Putamen (tissue), 1 donor: Measurements from ENCODE around the gene TMEM203.

Experiments
- DNase-seq: peaks from one replicate; pipeline ENCODE4 v3.0.0-alpha.2; 2016; ENCODE audit warnings: low spot score

Gene TMEM203

DNA sequence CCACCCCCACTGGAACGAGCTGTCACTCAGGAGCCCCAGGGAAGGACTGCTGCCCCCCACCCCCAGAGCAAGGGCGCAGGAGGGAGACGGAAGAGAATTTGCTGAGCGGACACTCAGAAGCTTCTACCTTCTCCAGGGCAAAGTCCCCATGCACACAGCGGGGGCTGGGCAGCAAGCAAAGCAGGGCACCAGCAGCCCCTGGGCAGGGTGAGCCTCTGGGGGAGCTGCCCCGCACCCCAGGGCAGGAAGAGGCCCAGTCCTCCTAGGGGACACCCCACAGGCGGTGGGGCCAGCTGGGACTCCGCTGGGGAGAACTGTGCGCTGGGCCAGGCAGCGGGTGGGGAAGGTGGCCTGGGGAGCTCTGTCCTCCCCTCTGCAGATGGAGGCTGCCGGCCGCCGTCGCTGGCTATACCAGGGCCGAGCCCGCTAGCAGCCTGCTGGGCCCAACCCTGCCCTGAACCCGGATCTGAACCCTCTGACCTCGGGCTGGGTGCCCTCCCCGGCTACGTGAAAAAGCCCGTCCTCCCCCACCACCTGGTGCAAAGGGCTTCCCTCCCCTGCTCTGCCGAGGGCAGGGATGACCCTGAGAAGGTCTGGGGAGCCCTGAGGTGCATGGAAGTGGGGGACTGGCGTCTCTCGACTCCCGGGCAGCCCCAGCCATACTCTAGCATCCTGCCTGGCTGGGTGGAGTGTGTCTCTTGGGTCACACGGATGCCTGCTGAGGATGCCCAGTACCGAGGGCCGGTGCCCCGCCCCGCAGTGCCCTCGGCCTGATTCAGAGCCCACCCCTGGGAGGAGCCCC lies 24.7 kb upstream of the TMEM203 start:
- DNase-seq = no peak

DNA sequence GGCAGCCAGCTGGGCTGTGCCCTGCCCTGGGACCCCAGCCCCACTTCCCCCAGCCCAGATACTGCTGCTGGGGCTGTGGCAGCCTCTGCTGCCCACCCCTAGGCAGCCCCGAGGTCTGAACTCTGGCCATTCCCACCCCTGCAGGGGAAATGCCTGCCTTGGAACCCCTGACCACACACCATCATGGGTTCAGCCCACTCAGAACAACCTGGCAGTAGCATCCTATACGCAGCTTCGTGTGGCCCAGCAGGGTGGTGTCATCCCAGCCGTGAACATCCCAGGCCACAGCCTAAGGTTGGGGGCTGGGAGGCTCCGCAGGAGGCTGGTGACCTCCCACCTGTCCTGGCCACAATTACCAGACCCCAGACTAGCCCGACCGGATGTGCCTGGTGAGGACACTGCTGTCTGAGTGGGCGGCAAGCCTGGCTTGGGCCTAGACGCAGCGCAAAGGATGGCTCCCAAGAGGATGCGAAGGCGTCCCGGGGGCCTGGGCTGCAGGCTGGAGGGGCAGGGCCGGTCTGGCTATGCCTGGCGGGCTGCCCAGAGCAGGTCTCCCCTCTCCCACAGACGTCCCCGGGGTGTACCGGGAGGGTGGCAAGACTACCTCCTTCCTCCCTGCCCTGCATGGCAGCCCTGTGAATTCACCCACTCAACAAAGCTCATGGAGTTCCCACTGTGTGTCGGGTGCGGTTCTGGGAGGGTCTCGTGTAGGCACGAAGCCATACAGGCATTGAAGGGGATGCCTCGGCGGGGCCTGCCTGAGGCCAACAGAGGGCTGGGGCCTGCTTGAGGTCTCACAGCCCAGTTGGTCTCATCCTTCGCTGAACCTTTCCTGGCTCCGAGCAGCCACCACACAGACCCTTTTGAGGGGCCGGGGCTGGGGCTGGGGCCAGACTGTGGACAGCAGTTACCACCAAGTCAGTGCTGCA lies 23.8 kb upstream of the TMEM203 start:
- DNase-seq = no peak

DNA sequence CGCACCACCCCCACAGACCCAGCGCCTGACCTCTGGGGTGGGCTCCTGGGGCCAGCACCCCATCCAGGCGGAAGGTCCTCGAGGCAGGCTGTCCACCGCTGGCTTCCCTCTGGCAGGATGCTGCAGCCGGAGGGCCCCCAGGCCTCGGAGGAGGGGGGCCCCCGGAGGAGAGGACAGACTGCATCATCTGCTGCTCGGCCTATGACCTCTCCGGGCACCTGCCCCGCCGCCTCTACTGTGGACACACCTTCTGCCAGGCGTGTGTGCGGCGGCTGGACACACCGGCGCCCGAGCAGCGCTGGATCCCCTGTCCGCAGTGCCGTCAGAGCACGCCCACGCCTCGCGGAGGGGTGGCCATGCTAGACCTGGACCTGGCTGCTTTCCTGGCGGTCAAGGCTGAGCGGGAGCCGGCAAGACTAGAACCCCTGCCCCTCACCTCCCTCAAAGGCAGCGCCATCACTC lies 23.1 kb upstream of the TMEM203 start:
- DNase-seq = no peak

DNA sequence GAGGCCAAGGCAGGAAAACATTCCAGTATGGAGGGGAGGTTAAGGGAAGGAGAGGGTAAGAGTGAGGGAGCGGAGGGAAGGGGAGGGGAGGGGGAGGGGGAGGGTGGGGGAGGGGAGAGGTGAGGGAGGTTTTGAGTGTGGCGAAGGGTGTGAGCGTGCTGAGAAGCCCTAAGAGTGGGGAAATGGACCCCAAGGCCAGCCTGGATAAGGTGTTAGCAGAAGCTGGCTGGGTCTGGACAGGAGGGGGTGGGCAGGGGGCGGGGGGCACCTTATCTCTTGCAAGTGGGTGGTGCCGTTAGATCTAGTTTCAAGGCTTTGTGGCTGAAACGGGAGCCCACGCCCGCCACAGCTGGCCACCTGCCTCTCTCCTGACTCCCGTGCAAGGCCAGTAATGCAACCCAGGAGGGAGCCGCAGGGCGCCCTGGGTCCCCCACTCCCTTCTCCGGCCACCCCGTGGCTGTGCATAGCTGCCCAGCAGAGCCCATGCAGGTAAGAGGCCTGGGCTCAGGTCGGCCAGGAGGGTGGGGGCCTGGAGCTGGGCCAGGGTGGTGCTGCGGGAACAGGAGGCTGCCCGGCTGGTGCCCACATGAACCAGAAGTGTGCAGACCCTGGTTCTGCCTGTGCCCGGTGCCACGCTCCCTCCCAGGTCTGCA lies 22.5 kb upstream of the TMEM203 start:
- no peak for DNase-seq

DNA sequence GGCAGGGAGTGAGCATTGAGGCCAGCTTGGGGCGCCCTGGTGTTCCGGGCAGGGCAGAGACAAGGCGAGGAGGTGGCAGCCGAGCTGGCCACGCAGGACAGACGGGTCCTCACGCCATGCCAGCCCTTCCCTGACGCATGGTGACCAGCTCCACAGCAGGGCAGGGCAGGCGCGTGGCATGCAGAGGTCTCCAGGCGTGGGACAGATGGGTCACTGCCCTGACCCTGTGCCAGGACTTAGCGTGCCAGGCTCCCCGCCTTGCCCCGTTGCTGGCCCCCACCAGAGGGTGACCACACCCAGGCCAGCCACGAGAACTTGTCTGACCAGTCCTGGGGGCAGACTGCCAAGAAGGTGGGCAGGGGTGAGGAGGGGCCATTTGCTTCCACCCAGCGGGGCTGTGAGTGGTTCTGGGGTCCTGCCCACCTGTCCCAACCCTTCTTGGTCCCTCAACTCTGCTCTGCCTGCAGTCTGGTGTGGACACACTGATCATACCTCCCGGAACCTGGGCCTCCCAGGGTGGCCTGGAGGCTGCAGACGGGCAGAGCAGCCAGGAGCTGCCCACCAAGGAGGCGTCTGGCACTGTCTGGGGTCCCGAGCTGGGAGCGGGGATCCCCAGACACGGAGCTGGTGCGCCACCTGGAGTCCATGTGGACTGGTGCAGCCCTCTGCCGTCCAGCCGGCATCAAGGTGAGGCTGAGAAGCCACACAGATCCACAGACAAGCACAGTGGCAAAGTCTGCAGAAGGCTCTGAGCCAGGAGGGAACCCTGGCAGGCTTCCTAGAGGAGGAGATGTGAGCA lies 21.8 kb upstream of the TMEM203 start, which contains the start of gene RNF224:
RNF224 (plus strand) TSS at position 449 of the 799 bp plus-strand sequence. CDS start 834 bp downstream, outside the sequence.
- no peak for DNase-seq

DNA sequence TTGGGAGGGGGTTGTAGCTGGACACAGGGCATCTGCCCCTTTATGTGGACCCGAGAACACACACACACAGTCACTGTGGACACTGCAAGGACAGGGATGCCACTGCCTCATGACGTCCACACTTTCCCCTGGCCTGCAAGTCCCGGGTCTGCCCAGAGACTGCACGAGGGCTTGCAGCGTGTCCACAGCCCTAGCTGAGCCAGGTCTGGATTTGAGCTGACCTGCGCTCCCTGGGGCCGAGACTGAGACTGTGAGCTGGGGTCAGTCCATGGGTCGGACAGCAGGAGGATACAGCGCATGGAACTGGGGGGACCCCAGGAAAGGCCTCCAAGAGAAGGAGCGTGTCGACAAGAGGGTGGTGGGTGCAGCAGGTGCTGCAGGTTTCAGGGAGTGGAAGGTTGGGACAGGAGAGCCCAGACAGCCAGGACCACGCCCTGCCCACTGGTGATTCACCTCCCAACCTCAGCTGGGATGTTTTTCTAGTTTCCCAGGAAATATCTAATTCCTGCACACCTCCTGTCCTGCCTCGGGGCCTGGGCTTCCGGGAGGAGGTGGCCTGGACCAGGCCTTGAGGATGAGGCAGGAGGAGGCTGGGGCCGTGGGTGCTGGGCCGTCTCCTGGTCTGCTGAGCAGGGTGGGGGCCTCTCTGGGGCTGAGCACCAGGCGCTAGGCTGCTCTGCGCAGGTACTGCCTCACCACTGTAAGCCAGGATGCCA lies 21.0 kb upstream of the TMEM203 start:
- DNase-seq = no peak

DNA sequence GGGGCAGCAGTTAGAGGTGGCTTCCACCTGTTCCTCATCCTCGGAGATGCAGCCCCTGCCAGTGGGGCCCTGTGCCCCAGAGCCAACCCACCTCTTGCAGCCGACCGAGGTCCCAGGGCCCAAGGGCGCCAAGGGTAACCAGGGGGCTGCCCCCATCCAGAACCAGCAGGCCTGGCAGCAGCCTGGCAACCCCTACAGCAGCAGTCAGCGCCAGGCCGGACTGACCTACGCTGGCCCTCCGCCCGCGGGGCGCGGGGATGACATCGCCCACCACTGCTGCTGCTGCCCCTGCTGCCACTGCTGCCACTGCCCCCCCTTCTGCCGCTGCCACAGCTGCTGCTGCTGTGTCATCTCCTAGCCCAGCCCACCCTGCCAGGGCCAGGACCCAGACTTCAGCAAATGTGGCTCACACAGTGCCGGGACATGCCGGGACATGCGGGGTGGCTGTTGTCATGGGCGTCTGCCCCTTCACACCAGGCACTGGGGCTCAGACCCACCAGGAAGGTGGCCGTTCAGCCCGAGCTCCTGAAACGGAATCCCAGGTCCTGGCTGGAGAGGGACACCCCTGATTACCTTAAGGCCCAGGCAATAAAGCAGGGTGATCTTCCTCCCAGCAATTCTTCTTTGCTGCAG lies 20.4 kb upstream of the TMEM203 start:
- DNase-seq = no peak

DNA sequence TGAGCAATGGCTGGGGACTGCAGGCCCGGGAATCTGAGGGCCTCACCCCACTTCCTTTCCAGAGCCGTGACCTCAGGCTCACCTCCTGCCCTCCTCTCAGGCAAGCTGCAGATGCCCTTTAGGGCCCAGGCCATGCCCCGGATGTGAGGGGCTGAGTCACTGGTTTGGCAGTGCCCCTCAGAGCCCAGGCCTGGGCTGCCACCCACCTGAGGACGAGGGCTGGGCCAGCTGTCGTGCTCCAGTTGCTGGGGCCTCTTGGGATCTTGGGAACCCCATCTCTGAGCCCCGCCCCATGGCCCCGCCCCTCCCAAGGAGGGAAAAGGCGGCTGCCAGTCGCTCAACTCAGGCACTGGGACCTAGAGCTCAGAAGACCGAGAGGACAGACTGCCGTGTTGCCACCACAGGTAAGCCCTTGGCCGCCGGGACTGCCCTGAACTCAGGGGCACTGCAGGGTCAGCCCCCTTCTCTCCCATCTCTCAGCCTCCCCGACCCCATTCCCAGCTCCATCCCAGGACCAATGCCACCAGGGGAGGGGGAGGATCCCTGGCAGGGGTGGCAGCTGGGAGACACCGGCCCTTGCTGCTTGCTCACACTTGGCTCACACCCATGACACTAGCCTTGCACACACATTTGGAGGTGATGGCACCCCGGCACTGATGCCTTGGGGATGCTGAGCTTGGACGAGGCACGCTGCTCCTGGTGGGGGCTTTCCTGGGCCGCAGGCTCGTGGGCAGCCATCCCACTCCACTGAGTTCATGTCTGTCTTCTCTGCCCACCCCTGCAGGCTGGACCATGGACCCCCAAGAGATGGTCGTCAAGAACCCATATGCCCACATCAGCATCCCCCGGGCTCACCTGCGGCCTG lies 19.6 kb upstream of the TMEM203 start, which contains the start of gene CYSRT1:
CYSRT1 (plus strand) TSS at position 345 of the 865 bp plus-strand sequence; CDS start at position 793, 448 bp downstream.
- no peak for DNase-seq

DNA sequence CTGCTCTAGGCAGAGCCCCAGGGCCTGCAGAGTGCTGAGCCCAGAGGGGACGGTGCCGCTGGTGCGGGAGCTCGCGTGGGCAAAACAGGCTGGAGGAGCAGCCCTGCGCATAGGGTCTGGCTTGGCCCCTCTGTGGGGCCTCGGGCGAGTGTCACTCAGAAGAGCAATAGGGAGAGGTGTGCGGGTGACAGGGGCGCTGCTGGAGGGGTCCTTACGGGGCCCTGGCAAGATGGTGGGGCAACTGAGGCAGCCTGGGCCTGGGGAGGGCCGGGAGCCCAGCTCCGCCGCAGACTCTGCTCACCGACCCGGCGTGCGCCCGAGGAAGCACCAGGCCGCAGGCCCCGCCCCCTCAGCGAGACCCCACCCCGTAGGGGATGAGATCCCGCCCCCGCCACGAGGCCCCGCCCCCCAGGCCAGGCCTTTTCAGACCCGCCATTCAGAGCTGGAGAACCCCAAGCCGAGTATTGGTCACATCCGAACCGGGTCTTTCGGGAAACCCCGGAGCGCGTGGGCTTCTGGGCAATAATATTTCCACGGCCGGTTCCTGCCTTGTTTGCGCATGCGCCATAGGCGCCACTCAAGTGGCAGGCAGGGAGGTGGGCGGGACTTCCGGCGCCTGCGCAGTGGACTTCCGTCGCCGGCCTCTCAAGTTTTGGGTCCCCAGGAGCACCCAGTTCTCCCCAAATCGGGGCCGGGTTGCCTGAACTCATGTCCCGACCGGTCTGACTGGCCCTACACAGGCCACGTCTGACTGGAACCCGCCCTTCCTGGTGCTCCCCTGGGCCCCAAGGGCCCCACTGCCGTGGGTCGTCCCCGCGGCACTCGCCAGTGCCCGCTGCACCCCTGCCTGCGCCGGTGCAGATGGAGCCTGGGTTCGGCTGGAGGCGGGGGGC lies 17.9 kb upstream of the TMEM203 start:
- DNase-seq = peak; percentile 97

DNA sequence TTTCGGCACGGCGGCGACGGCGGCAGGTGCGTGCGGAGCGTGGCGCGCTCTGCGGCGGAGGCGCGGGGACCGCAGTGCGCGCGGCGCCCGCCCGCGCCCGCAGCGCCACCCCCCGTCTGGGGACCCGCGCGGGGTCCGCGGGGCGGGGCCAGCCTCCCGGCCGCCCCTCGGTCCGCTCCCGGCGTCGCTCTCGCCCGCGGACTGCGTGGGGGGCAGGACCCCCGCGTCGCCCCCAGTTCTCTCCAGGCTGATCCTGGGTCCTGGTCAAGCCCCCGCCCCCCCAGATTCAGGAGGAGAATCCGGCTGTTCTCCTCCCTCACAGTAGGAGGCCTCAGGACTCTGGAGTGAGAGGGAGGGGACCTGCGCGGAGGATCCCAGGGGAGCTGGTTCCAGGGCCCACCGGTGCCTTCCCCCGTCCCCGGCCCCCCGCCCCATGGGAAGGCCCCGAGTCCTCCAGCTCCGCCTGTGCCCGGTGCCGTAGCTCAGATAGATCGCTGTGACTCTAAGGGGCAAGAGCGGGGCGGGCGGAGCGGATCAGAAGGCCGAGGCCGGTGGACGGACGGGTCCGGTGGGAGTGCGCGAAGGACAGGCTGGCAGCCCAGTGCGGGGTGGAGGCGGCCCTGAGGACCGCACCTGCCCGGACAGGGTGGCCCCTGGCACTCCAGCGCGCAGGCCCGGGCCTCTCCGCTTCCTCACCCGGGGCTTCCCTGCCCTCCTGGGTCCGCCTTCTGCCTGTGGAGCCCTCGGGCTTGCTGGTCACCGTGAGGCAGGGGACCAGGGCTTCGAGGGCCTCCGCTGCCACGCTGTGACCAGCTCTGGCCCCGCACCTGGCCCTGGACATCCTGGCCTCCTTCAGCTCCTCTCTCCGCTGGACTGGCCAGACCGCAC lies 17.0 kb upstream of the TMEM203 start, which contains the start of gene RNF208:
RNF208 (minus strand) TSS at position 51 of the 888 bp plus-strand sequence. CDS start 1,028 bp downstream, outside the sequence.
- DNase-seq = no peak

DNA sequence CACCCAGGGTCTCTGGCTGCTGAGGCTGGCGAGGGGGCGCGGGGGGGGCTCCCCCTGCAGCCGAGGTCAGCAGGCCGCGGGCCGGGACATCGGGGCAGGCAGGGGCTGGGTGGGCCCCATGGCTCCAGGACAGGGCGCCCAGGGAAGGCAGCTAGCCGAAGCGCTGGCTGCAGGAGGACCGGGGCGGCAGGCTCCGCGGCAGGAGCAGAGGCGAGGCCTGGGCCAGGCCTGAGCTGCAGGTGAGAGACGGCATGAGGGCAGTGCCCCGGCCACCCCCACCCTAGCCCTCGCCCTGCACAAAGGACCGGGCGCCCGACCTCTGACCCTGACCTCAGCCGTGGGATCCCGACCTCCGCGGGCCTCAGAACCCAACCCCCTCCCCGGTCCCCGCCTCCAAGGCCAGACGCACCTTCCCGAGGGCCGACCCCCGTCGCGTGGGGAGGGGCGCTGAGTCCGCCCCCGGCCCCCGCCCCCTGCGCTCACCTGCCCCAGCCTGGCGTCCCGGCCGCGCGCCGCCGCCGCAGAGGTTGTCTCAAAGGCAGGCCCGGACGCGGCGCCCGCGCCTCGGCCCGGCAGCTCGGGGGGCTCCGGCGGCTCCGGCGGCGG lies 16.2 kb upstream of the TMEM203 start:
- no peak for DNase-seq

DNA sequence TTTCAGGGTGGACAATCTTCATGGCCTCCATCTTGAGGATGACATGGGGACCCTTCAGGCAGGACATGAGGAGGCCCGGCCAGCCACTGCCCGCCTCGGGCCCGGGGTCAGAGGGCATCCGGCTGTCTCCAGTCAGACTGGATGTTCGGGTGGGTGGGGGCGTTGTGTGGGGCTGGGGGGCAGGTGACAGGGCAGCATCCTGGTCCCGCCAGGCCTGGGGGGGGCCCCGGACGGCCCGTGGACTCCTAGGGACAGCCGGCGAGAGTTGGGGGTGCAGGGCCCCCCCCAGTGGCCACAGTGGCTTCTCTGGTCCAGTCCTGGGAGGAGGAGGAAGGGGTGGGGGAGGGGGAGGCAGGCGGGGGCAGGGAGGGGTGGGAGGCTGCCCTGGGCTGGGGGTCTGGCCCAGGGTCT lies 15.7 kb upstream of the TMEM203 start:
- no peak for DNase-seq

DNA sequence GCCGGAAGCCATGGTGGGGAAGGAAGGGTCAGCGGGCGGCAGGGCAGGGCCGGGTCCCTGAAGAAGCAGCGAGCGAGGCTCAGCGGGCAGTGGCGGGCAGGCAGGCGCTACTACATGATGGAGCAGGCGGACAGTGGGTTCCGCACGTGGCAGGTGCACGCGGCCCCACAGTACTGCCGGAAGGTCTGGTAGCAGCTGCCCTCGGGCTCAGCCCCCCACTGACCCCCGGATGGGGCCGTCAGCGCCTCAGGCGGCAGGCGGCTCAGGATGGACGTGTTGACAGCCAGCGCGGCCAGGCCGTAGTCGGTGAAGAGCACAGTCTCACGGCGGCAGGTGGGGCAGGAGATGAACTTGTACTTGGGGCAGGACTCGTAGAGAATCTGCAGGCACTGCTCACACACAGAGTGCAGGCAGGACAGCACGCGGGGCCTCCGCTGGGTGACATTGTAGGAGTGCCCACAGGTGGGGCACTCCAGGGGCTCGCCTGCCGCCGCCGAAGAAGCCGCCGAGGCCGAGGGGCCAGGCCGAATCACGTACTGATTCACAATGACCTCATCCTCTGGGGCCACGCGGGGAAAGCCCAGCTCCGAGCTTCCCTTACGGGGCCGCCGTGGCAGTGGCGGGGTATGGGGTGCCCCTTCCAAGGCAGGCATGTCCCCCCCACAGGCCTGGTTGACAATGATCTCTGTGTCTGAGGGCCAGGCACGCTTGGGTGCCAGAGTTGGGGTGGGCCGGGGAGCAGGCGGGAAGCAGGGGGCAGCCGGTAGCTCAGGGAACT lies 15.1 kb upstream of the TMEM203 start:
- no peak for DNase-seq

DNA sequence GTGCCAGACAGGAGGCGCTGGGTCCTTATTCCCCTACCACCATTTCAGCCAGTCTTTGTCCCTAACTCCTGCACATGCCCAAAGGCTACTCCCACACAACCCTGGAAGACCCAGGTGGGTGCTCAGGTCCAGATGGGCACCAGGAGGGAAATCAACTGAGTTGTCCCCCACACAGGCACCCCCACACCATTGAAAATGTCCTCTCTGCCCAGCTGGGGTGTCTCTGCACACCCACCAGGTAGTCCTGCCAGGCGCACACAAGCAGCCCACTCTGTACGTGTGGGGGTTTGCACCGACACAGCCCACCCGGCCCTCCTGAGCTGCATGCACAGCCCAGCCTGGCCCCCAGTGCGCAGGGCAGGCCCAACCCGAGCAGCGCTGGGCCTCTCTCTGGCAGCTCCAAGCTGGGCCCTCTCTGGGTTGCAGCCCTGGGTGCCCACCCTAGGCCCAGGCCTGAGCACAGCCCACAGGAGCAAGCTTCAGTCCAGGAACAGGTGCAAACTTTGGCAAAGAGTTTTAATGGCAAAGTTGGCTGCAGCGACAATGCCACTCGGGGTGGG lies 14.4 kb upstream of the TMEM203 start:
- no peak for DNase-seq

DNA sequence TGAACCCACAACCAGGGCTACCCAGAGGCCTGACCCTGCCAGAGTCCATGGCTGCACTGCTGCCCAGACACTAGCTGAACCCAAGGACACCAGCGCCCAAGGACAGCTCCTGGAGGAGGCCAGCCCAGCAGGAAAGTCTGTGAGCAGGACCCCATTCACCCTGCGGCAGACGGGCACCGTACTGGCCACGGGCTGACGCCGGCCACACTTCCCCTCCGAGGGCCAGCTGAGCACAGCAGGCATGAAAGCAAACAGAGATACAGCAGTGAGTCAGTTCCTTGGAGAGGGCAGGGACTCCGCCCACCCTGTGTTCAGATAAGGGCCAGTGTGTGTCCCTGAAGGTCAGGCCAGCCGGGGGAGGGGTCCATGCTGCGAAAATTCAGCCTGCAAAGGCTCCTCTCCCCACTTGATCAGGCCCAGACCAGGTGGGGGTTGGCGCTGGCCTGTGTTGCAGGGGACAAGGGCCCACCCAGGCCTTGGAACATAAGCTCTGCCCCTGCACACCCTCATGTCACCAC lies 13.4 kb upstream of the TMEM203 start:
- DNase-seq = no peak
